ENCODE data around the gene SIPA1L2.

DNA sequence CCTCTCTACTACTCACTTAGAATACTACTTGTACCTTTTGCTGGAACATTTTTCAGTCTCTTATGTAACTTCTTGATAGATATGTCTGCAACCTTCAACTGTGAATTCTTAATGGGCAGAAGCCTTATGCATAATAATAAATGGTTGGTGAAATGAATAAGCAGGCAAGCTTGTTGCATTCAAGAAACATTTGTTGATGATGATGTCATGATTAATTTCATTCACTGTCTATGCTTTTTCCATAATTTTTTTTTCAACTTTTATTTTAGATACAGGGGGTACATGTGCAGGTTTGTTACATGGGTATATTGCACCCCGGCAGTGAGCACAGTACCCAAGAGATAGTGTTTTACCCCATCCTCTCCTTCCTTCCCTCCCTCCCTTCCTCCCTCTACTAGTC, 48.0 kb downstream of the SIPA1L2 start:
- TF ChIP-seq, protein P1, sequence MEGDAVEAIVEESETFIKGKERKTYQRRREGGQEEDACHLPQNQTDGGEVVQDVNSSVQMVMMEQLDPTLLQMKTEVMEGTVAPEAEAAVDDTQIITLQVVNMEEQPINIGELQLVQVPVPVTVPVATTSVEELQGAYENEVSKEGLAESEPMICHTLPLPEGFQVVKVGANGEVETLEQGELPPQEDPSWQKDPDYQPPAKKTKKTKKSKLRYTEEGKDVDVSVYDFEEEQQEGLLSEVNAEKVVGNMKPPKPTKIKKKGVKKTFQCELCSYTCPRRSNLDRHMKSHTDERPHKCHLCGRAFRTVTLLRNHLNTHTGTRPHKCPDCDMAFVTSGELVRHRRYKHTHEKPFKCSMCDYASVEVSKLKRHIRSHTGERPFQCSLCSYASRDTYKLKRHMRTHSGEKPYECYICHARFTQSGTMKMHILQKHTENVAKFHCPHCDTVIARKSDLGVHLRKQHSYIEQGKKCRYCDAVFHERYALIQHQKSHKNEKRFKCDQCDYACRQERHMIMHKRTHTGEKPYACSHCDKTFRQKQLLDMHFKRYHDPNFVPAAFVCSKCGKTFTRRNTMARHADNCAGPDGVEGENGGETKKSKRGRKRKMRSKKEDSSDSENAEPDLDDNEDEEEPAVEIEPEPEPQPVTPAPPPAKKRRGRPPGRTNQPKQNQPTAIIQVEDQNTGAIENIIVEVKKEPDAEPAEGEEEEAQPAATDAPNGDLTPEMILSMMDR (conservative IDR thresholded peaks at IDR 0.05; ENCODE audit: low read depth in 2 of 2): no peak
- TF ChIP-seq NANOG (IDR thresholded peaks at IDR 0.05; ENCODE audit: borderline replicate concordance) (no peak), CREB1 (CRISPR knock-in tag; IDR thresholded peaks at IDR 0.05; ENCODE audit: low read depth) (no peak), ZNF331 (CRISPR knock-in tag; IDR thresholded peaks at IDR 0.05; ENCODE audit: low read depth) (no peak), POLR2AphosphoS5 (IDR thresholded peaks at IDR 0.05; ENCODE audit: low read depth) (no peak), EZH2phosphoT487 (IDR thresholded peaks at IDR 0.05; ENCODE audit: unreplicated experiment) (no peak), EZH2 (IDR thresholded peaks at IDR 0.05; ENCODE audit: low read depth, unreplicated experiment) (no peak), STAT1 (IDR thresholded peaks at IDR 0.05; ENCODE audit: unreplicated experiment) (no peak)
- TF ChIP-seq, protein P2, sequence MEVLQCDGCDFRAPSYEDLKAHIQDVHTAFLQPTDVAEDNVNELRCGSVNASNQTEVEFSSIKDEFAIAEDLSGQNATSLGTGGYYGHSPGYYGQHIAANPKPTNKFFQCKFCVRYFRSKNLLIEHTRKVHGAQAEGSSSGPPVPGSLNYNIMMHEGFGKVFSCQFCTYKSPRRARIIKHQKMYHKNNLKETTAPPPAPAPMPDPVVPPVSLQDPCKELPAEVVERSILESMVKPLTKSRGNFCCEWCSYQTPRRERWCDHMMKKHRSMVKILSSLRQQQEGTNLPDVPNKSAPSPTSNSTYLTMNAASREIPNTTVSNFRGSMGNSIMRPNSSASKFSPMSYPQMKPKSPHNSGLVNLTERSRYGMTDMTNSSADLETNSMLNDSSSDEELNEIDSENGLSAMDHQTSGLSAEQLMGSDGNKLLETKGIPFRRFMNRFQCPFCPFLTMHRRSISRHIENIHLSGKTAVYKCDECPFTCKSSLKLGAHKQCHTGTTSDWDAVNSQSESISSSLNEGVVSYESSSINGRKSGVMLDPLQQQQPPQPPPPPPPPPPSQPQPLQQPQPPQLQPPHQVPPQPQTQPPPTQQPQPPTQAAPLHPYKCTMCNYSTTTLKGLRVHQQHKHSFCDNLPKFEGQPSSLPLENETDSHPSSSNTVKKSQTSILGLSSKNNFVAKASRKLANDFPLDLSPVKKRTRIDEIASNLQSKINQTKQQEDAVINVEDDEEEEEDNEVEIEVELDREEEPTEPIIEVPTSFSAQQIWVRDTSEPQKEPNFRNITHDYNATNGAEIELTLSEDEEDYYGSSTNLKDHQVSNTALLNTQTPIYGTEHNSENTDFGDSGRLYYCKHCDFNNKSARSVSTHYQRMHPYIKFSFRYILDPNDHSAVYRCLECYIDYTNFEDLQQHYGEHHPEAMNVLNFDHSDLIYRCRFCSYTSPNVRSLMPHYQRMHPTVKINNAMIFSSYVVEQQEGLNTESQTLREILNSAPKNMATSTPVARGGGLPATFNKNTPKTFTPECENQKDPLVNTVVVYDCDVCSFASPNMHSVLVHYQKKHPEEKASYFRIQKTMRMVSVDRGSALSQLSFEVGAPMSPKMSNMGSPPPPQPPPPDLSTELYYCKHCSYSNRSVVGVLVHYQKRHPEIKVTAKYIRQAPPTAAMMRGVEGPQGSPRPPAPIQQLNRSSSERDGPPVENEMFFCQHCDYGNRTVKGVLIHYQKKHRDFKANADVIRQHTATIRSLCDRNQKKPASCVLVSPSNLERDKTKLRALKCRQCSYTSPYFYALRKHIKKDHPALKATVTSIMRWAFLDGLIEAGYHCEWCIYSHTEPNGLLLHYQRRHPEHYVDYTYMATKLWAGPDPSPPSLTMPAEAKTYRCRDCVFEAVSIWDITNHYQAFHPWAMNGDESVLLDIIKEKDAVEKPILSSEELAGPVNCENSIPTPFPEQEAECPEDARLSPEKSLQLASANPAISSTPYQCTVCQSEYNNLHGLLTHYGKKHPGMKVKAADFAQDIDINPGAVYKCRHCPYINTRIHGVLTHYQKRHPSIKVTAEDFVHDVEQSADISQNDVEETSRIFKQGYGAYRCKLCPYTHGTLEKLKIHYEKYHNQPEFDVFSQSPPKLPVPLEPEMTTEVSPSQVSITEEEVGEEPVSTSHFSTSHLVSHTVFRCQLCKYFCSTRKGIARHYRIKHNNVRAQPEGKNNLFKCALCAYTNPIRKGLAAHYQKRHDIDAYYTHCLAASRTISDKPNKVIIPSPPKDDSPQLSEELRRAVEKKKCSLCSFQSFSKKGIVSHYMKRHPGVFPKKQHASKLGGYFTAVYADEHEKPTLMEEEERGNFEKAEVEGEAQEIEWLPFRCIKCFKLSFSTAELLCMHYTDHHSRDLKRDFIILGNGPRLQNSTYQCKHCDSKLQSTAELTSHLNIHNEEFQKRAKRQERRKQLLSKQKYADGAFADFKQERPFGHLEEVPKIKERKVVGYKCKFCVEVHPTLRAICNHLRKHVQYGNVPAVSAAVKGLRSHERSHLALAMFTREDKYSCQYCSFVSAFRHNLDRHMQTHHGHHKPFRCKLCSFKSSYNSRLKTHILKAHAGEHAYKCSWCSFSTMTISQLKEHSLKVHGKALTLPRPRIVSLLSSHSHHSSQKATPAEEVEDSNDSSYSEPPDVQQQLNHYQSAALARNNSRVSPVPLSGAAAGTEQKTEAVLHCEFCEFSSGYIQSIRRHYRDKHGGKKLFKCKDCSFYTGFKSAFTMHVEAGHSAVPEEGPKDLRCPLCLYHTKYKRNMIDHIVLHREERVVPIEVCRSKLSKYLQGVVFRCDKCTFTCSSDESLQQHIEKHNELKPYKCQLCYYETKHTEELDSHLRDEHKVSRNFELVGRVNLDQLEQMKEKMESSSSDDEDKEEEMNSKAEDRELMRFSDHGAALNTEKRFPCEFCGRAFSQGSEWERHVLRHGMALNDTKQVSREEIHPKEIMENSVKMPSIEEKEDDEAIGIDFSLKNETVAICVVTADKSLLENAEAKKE (CRISPR knock-in tag; IDR thresholded peaks at IDR 0.05): no peak
- TF ChIP-seq, protein P3, sequence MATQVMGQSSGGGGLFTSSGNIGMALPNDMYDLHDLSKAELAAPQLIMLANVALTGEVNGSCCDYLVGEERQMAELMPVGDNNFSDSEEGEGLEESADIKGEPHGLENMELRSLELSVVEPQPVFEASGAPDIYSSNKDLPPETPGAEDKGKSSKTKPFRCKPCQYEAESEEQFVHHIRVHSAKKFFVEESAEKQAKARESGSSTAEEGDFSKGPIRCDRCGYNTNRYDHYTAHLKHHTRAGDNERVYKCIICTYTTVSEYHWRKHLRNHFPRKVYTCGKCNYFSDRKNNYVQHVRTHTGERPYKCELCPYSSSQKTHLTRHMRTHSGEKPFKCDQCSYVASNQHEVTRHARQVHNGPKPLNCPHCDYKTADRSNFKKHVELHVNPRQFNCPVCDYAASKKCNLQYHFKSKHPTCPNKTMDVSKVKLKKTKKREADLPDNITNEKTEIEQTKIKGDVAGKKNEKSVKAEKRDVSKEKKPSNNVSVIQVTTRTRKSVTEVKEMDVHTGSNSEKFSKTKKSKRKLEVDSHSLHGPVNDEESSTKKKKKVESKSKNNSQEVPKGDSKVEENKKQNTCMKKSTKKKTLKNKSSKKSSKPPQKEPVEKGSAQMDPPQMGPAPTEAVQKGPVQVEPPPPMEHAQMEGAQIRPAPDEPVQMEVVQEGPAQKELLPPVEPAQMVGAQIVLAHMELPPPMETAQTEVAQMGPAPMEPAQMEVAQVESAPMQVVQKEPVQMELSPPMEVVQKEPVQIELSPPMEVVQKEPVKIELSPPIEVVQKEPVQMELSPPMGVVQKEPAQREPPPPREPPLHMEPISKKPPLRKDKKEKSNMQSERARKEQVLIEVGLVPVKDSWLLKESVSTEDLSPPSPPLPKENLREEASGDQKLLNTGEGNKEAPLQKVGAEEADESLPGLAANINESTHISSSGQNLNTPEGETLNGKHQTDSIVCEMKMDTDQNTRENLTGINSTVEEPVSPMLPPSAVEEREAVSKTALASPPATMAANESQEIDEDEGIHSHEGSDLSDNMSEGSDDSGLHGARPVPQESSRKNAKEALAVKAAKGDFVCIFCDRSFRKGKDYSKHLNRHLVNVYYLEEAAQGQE (IDR thresholded peaks at IDR 0.05; ENCODE audit: unreplicated experiment): no peak

All from GM23338 (cell line).